Measurements from ENCODE around the gene KLRC3. TPM values are rescaled to one million over a fixed set of nuclear protein-coding genes. Genes with fewer than 3 reads are reported as not detected.
A peak's percentile ranks its signal among the peaks of the same experiment; 100 is the strongest.
"Not testable (repeated sequence)": the region's sequence is repeated elsewhere in the genome, so short reads cannot be mapped to it uniquely, and the experiment has no call there.

Gene KLRC3
- total RNA-seq, 1 experiment from 2014 or later: not detected

DNA sequence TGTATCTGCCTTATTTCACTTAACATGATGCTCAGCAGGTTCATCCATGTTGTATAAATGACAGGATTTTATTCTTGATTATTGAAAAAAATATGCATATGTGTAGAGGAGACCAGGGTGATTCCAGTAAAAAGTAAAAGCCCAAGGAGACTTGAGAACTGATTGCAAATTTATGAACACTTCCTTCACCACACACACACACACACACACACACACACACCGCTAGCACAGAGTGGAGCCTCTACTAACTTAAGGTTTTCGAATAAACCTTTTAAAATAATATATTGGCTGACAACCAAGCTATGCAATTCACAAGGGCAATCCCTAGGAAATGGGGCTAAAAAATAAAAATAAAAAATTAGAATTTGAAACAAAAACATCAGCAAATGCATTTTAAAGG is 22.2 kb downstream of the KLRC3 start:
- no peak for ATAC-seq
- Mint-ChIP-seq H3K27ac (no peak overlapping the region), H3K4me3 (no peak overlapping the region), H3K36me3 (no peaks in the 10 kb centered on the region), H3K9me3 (no peaks in the 10 kb centered on the region), H3K4me1 (peaks cover 21% of the 10 kb centered on the region), H3K27me3 (ENCODE audit: low read depth) (no peaks in the 10 kb centered on the region)
- ChIA-PET CTCF (no interaction called here), POLR2A (no interaction called here)
- TF ChIP-seq NFYB (CRISPR knock-in tag; conservative IDR thresholded peaks at IDR 0.05; ENCODE audit: low read depth): no peak
- TF ChIP-seq, protein P1, sequence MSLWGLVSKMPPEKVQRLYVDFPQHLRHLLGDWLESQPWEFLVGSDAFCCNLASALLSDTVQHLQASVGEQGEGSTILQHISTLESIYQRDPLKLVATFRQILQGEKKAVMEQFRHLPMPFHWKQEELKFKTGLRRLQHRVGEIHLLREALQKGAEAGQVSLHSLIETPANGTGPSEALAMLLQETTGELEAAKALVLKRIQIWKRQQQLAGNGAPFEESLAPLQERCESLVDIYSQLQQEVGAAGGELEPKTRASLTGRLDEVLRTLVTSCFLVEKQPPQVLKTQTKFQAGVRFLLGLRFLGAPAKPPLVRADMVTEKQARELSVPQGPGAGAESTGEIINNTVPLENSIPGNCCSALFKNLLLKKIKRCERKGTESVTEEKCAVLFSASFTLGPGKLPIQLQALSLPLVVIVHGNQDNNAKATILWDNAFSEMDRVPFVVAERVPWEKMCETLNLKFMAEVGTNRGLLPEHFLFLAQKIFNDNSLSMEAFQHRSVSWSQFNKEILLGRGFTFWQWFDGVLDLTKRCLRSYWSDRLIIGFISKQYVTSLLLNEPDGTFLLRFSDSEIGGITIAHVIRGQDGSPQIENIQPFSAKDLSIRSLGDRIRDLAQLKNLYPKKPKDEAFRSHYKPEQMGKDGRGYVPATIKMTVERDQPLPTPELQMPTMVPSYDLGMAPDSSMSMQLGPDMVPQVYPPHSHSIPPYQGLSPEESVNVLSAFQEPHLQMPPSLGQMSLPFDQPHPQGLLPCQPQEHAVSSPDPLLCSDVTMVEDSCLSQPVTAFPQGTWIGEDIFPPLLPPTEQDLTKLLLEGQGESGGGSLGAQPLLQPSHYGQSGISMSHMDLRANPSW (CRISPR knock-in tag; conservative IDR thresholded peaks at IDR 0.05; ENCODE audit: low read depth): no peak
- no peak for TF ChIP-seq NR2C2 (CRISPR knock-in tag; IDR thresholded peaks at IDR 0.05)
- no peak for DNase-seq (ENCODE audit: low spot score)

DNA sequence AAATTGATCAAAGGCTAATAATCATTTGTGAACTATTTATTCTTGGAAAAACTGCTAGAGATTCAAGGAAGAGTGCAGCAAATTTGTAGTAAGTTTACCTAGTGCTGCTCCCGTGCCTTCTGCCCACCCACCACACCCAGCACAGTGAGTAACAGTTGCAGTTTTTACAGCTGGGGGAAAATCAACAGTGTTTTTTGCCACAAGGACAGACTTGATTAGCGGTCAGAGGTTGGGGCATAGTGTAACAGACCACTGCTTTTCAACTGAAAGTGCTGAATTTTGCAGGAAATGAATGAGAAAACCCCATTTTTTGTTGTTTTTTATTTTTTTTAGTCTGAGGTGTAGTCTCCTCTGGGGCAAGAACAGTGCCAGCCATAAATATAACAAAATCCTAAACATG is 23.1 kb downstream of the KLRC3 start:
- POLR2A ChIA-PET: interaction anchor here (0.6 kb wide), 1 partner anchor 773 kb away, joined by 3 read pairs; no protein-coding TSS in a partner anchor
- Mint-ChIP-seq H3K9me3 (no peaks in the 10 kb centered on the region), H3K36me3 (no peaks in the 10 kb centered on the region), H3K27me3 (ENCODE audit: low read depth) (no peaks in the 10 kb centered on the region), H3K4me1 (peaks cover 24% of the 10 kb centered on the region), H3K4me3 (no peak overlapping the region), H3K27ac (no peak overlapping the region)
- no peak for DNase-seq (ENCODE audit: low spot score)
- CTCF ChIA-PET: interaction anchor here (0.7 kb wide), 1 partner anchor 31 kb away, joined by 3 read pairs; no protein-coding TSS in a partner anchor
- no peak for ATAC-seq
- TF ChIP-seq, protein P2, sequence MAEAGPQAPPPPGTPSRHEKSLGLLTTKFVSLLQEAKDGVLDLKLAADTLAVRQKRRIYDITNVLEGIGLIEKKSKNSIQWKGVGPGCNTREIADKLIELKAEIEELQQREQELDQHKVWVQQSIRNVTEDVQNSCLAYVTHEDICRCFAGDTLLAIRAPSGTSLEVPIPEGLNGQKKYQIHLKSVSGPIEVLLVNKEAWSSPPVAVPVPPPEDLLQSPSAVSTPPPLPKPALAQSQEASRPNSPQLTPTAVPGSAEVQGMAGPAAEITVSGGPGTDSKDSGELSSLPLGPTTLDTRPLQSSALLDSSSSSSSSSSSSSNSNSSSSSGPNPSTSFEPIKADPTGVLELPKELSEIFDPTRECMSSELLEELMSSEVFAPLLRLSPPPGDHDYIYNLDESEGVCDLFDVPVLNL (CRISPR knock-in tag; IDR thresholded peaks at IDR 0.05; ENCODE audit: borderline replicate concordance, low read depth): no peak
- no peak for TF ChIP-seq TEAD4 (CRISPR knock-in tag; IDR thresholded peaks at IDR 0.05)
- no peak for TF ChIP-seq JUN (CRISPR knock-in tag; IDR thresholded peaks at IDR 0.05)
- no peak for TF ChIP-seq ELF4 (CRISPR knock-in tag; IDR thresholded peaks at IDR 0.05; ENCODE audit: low read depth)
- TF ChIP-seq, protein P3, sequence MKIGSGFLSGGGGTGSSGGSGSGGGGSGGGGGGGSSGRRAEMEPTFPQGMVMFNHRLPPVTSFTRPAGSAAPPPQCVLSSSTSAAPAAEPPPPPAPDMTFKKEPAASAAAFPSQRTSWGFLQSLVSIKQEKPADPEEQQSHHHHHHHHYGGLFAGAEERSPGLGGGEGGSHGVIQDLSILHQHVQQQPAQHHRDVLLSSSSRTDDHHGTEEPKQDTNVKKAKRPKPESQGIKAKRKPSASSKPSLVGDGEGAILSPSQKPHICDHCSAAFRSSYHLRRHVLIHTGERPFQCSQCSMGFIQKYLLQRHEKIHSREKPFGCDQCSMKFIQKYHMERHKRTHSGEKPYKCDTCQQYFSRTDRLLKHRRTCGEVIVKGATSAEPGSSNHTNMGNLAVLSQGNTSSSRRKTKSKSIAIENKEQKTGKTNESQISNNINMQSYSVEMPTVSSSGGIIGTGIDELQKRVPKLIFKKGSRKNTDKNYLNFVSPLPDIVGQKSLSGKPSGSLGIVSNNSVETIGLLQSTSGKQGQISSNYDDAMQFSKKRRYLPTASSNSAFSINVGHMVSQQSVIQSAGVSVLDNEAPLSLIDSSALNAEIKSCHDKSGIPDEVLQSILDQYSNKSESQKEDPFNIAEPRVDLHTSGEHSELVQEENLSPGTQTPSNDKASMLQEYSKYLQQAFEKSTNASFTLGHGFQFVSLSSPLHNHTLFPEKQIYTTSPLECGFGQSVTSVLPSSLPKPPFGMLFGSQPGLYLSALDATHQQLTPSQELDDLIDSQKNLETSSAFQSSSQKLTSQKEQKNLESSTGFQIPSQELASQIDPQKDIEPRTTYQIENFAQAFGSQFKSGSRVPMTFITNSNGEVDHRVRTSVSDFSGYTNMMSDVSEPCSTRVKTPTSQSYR (CRISPR knock-in tag; IDR thresholded peaks at IDR 0.05): no peak
- TF ChIP-seq, protein P4, sequence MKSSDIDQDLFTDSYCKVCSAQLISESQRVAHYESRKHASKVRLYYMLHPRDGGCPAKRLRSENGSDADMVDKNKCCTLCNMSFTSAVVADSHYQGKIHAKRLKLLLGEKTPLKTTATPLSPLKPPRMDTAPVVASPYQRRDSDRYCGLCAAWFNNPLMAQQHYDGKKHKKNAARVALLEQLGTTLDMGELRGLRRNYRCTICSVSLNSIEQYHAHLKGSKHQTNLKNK (CRISPR knock-in tag; IDR thresholded peaks at IDR 0.05): no peak
- TF ChIP-seq CBFB (CRISPR knock-in tag; IDR thresholded peaks at IDR 0.05; ENCODE audit: low read depth): no peak
- TF ChIP-seq, protein P5, sequence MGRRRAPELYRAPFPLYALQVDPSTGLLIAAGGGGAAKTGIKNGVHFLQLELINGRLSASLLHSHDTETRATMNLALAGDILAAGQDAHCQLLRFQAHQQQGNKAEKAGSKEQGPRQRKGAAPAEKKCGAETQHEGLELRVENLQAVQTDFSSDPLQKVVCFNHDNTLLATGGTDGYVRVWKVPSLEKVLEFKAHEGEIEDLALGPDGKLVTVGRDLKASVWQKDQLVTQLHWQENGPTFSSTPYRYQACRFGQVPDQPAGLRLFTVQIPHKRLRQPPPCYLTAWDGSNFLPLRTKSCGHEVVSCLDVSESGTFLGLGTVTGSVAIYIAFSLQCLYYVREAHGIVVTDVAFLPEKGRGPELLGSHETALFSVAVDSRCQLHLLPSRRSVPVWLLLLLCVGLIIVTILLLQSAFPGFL (CRISPR knock-in tag; IDR thresholded peaks at IDR 0.05; ENCODE audit: borderline replicate concordance): no peak
- TF ChIP-seq CREB1 (CRISPR knock-in tag; IDR thresholded peaks at IDR 0.05): no peak
- TF ChIP-seq ZBTB21 (CRISPR knock-in tag; IDR thresholded peaks at IDR 0.05; ENCODE audit: borderline replicate concordance): no peak
- TF ChIP-seq IRF2 (CRISPR knock-in tag; IDR thresholded peaks at IDR 0.05; ENCODE audit: borderline replicate concordance, low read depth): no peak
- TF ChIP-seq, protein P6, sequence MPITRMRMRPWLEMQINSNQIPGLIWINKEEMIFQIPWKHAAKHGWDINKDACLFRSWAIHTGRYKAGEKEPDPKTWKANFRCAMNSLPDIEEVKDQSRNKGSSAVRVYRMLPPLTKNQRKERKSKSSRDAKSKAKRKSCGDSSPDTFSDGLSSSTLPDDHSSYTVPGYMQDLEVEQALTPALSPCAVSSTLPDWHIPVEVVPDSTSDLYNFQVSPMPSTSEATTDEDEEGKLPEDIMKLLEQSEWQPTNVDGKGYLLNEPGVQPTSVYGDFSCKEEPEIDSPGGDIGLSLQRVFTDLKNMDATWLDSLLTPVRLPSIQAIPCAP (CRISPR knock-in tag; IDR thresholded peaks at IDR 0.05): no peak
- TF ChIP-seq ZNF317 (CRISPR knock-in tag; IDR thresholded peaks at IDR 0.05; ENCODE audit: borderline replicate concordance, low read depth): no peak
- TF ChIP-seq, protein P7, sequence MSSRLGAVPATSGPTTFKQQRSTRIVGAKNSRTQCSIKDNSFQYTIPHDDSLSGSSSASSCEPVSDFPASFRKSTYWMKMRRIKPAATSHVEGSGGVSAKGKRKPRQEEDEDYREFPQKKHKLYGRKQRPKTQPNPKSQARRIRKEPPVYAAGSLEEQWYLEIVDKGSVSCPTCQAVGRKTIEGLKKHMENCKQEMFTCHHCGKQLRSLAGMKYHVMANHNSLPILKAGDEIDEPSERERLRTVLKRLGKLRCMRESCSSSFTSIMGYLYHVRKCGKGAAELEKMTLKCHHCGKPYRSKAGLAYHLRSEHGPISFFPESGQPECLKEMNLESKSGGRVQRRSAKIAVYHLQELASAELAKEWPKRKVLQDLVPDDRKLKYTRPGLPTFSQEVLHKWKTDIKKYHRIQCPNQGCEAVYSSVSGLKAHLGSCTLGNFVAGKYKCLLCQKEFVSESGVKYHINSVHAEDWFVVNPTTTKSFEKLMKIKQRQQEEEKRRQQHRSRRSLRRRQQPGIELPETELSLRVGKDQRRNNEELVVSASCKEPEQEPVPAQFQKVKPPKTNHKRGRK (CRISPR knock-in tag; IDR thresholded peaks at IDR 0.05; ENCODE audit: borderline replicate concordance): no peak
- TF ChIP-seq, protein P8, sequence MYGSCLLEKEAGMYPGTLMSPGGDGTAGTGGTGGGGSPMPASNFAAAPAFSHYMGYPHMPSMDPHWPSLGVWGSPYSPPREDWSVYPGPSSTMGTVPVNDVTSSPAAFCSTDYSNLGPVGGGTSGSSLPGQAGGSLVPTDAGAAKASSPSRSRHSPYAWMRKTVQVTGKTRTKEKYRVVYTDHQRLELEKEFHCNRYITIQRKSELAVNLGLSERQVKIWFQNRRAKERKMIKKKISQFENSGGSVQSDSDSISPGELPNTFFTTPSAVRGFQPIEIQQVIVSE (CRISPR knock-in tag; IDR thresholded peaks at IDR 0.05; ENCODE audit: borderline replicate concordance): no peak

DNA sequence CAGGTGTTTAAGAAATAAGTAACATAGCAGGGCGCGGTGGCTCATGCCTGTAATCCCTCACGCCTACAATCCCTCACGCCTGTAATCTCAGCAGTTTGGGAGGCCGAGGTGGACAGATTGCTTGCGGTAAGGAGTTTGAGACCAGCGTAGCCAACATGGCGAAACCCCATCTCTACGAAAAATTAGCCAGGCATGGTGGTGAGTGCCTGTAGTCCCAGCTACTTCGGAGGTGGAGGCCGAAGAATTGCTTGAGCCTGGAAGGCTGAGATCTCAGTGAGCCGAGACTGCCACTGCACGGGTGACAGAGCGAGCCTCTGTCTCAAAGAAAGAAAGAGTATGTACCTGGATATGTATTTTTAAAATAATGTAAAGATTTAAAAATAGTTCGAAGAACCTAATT is 24.2 kb downstream of the KLRC3 start:
- H3K27me3 Mint-ChIP-seq (ENCODE audit: low read depth); H3K4me3 Mint-ChIP-seq; H3K27ac Mint-ChIP-seq; H3K36me3 Mint-ChIP-seq; POLR2A ChIA-PET; DNase-seq (ENCODE audit: low spot score); H3K9me3 Mint-ChIP-seq; CTCF ChIA-PET: not testable (repeated sequence)
- peak; percentile 34 for ATAC-seq
- peaks cover 24% of the 10 kb centered on the region for H3K4me1 Mint-ChIP-seq

All from WTC11 (cell line).